NCI-H748 (cell line): ENCODE data around the gene ACTN1.

Experiments used
- DNase-seq: peaks from one replicate; lab custom pipeline; 2025; ENCODE audit not compliant: unreplicated experiment; lab: John Stamatoyannopoulos, UW

The ACTN1 gene

GRCh38 chr14:68919129-68919927 lies 59.8 kb downstream of the ACTN1 start:
- DNase-seq, result no peak

GRCh38 chr14:68918612-68919011 lies 60.5 kb downstream of the ACTN1 start:
- DNase-seq, result no peak

- no peak for DNase-seq
Measured at GRCh38 chr14:68916358-68916941, 62.7 kb downstream of the ACTN1 start.

GRCh38 chr14:68913516-68913915 lies 65.6 kb downstream of the ACTN1 start:
- no peak for DNase-seq

GRCh38 chr14:68911594-68912227 lies 67.4 kb downstream of the ACTN1 start:
- DNase-seq, result peak; percentile 70

- no peak for DNase-seq
Measured at GRCh38 chr14:68910540-68910939, 68.6 kb downstream of the ACTN1 start.

- DNase-seq, result no peak
Measured at GRCh38 chr14:68908803-68909202, 70.3 kb downstream of the ACTN1 start.

GRCh38 chr14:68908201-68908600 lies 70.9 kb downstream of the ACTN1 start:
- DNase-seq, result no peak

GRCh38 chr14:68906439-68906838 lies 72.7 kb downstream of the ACTN1 start:
- DNase-seq, result no peak

- DNase-seq, result no peak
Measured at GRCh38 chr14:68905107-68905895, 73.8 kb downstream of the ACTN1 start.

- no peak for DNase-seq
Measured at GRCh38 chr14:68902357-68902756, 76.7 kb downstream of the ACTN1 start.

- no peak for DNase-seq
Measured at GRCh38 chr14:68899033-68899603, 80.0 kb downstream of the ACTN1 start.

- no peak for DNase-seq
Measured at GRCh38 chr14:68898248-68899032, 80.7 kb downstream of the ACTN1 start.

- DNase-seq, result no peak
Measured at GRCh38 chr14:68897559-68898155, 81.4 kb downstream of the ACTN1 start.

GRCh38 chr14:68896132-68896531 lies 83.0 kb downstream of the ACTN1 start:
- no peak for DNase-seq

GRCh38 chr14:68894802-68895703 lies 84.0 kb downstream of the ACTN1 start:
- no peak for DNase-seq

- DNase-seq, result no peak
Measured at GRCh38 chr14:68894123-68894522, 85.0 kb downstream of the ACTN1 start.

GRCh38 chr14:68893566-68893965 lies 85.5 kb downstream of the ACTN1 start:
- no peak for DNase-seq

GRCh38 chr14:68892961-68893360 lies 86.1 kb downstream of the ACTN1 start:
- DNase-seq, result no peak
